Activated CD8-positive, alpha-beta T cell treated with anti-CD3 and anti-CD28 coated beads for 36 hours (primary cell): ENCODE results near the gene TRERF1. TPM values are rescaled to one million over a fixed set of nuclear protein-coding genes. Genes with fewer than 3 reads are reported as not detected.
A peak's percentile ranks its signal among the peaks of the same experiment; 100 is the strongest.

Experiments used
- ATAC-seq: fragments of 200-7000 bp; cut with Tn5 transposase; one replicate; pipeline ENCODE4 v1.10.0; 2021; ENCODE audit warnings: mild to moderate bottlenecking, moderate library complexity
- CTCF ChIA-PET: fragments of 350-600 bp; sonication (Branson Sonifier 250); formaldehyde crosslinking; loops from one replicate; lab custom pipeline; 2021; ENCODE audit warnings: antibody characterized with exemption; lab: Charles Lee
- POLR2A ChIA-PET: fragments of 350-600 bp; sonication (Branson Sonifier 250); formaldehyde crosslinking; loops from one replicate; lab custom pipeline; 2021; ENCODE audit warnings: antibody characterized with exemption; lab: Charles Lee
- DNase-seq: peaks from one replicate; pipeline ENCODE4 v3.0.0-alpha.2; 2020
- H3K27ac Mint-ChIP-seq: one replicate; pipeline ENCODE4 v1.8.0; 2021; ENCODE audit warnings: mild to moderate bottlenecking, mixed read lengths
- H3K27me3 Mint-ChIP-seq: one replicate; pipeline ENCODE4 v1.8.0; 2021; ENCODE audit warnings: mixed read lengths
- H3K36me3 Mint-ChIP-seq: one replicate; pipeline ENCODE4 v1.8.0; 2021; ENCODE audit warnings: low read depth, mixed read lengths
- H3K4me1 Mint-ChIP-seq: one replicate; pipeline ENCODE4 v1.8.0; 2021; ENCODE audit warnings: low read depth, mixed read lengths
- H3K4me3 Mint-ChIP-seq: one replicate; pipeline ENCODE4 v1.8.0; 2021; ENCODE audit warnings: mild to moderate bottlenecking, moderate library complexity, mixed read lengths
- H3K9me3 Mint-ChIP-seq: one replicate; pipeline ENCODE4 v1.8.0; 2021; ENCODE audit warnings: mixed read lengths
- intact Hi-C: fragments of 100-400 bp; cut with micrococcal nuclease; formaldehyde crosslinking; loops from one replicate; pipeline ENCODE4 v1.10.0; 2022
- total RNA-seq, 2 experiments: library from RNA; stranded (reverse); gene quantifications; one replicate each; pipeline ENCODE4 v1.2.3, GENCODE V29; 2021
- TF ChIP-seq, protein P1 (sequence below): fragments of 200-600 bp; IDR thresholded peaks from one replicate; pipeline ENCODE4 v1.8.0; 2022; ENCODE audit warnings: antibody characterized with exemption, mild to moderate bottlenecking

The TRERF1 gene
- total RNA-seq, 2 experiments from 2014 or later, result 6.5 to 6.9 TPM

DNA sequence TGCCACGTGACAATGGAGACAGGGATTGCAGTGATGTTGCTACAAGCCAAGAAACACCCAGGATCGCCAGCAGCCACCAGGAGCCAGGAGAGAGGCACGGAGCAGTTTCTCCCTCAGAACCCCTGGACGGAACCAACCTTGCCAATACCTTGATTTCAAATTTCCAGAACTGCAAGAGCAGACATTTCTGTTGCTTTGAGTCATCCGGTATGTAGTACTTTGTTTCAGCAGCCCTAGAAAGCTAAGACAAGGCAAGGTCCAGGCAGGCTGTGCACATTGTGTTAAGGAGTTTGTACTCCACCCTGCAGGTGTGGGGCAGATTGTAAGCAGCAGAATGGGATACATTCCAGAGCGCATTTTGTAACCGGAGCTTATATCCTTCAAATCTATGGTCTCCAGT is 48.3 kb downstream of the TRERF1 start:
- H3K4me1 Mint-ChIP-seq, result peaks cover 70% of the 10 kb centered on the region
- H3K4me3 Mint-ChIP-seq, result no peak overlapping the region
- no peaks in the 10 kb centered on the region for H3K27me3 Mint-ChIP-seq
- no peaks in the 10 kb centered on the region for H3K9me3 Mint-ChIP-seq
- ChIA-PET POLR2A (interaction anchor here (0.5 to 6.6 kb wide), 6 partner anchors 11 to 209 kb away, joined by 3 to 77 read pairs (median 4); no protein-coding TSS in a partner anchor), CTCF (interaction anchor here (1.0 to 3.6 kb wide), 10 partner anchors 13 to 189 kb away, joined by 3 to 15 read pairs (median 4); no protein-coding TSS in a partner anchor)
- no peak overlapping the region for H3K27ac Mint-ChIP-seq
- intact Hi-C loops, result no loop called here
- H3K36me3 Mint-ChIP-seq, result no peaks in the 10 kb centered on the region
- TF ChIP-seq, protein P1, sequence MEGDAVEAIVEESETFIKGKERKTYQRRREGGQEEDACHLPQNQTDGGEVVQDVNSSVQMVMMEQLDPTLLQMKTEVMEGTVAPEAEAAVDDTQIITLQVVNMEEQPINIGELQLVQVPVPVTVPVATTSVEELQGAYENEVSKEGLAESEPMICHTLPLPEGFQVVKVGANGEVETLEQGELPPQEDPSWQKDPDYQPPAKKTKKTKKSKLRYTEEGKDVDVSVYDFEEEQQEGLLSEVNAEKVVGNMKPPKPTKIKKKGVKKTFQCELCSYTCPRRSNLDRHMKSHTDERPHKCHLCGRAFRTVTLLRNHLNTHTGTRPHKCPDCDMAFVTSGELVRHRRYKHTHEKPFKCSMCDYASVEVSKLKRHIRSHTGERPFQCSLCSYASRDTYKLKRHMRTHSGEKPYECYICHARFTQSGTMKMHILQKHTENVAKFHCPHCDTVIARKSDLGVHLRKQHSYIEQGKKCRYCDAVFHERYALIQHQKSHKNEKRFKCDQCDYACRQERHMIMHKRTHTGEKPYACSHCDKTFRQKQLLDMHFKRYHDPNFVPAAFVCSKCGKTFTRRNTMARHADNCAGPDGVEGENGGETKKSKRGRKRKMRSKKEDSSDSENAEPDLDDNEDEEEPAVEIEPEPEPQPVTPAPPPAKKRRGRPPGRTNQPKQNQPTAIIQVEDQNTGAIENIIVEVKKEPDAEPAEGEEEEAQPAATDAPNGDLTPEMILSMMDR, result no peak
- DNase-seq, result no peak
- no peak for ATAC-seq

- TF ChIP-seq, protein P1, result no peak
- ChIA-PET CTCF (interaction anchor here (0.8 to 3.6 kb wide), 9 partner anchors 12 to 146 kb away, joined by 3 to 15 read pairs (median 3); partner anchors contain the start of gene TRERF1), POLR2A (interaction anchor here (0.8 to 6.6 kb wide), 10 partner anchors 9 to 62 kb away, joined by 3 to 77 read pairs (median 4); no protein-coding TSS in a partner anchor)
- H3K27me3 Mint-ChIP-seq, result no peaks in the 10 kb centered on the region
- H3K9me3 Mint-ChIP-seq, result no peaks in the 10 kb centered on the region
- intact Hi-C loops, result no loop called here
- DNase-seq, result peak; percentile 84
- no peaks in the 10 kb centered on the region for H3K36me3 Mint-ChIP-seq
- ATAC-seq, result peak; percentile 85
- H3K4me1 Mint-ChIP-seq, result peaks cover 69% of the 10 kb centered on the region
- peak overlapping the region; percentile 56 for H3K27ac Mint-ChIP-seq
- H3K4me3 Mint-ChIP-seq, result no peak overlapping the region
These were observed 49.5 kb downstream of the TRERF1 start for GRCh38 chr6:42402184-42402583.

DNA sequence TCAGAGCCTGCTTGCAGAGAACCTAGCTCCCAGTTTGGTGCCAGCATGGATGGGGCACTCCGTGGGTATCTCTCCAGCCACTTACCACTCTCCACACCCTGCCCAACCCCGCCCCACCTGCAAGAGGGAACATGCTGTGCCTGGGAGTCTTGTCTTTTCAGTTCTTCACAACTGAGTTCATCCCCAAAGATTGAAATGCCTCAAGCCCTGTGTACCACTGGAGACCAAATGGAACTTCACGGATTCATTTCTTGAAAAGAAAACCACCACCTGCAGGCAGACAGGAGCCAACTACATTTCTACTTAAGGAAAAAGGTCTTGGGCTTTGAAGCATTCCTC is 50.1 kb downstream of the TRERF1 start:
- H3K36me3 Mint-ChIP-seq, result no peaks in the 10 kb centered on the region
- POLR2A ChIA-PET, result interaction anchor here (1.3 to 6.6 kb wide), 6 partner anchors 9 to 62 kb away, joined by 3 to 77 read pairs (median 7); no protein-coding TSS in a partner anchor
- H3K4me1 Mint-ChIP-seq, result peaks cover 68% of the 10 kb centered on the region
- intact Hi-C loops, result no loop called here
- CTCF ChIA-PET, result interaction anchor here (1.0 kb wide), 1 partner anchor 49 kb away, joined by 3 read pairs; no protein-coding TSS in a partner anchor
- TF ChIP-seq, protein P1, result no peak
- H3K9me3 Mint-ChIP-seq, result no peaks in the 10 kb centered on the region
- ATAC-seq (no peak), DNase-seq (no peak)
- H3K4me3 Mint-ChIP-seq, result no peak overlapping the region
- no peaks in the 10 kb centered on the region for H3K27me3 Mint-ChIP-seq
- H3K27ac Mint-ChIP-seq, result no peak overlapping the region

DNA sequence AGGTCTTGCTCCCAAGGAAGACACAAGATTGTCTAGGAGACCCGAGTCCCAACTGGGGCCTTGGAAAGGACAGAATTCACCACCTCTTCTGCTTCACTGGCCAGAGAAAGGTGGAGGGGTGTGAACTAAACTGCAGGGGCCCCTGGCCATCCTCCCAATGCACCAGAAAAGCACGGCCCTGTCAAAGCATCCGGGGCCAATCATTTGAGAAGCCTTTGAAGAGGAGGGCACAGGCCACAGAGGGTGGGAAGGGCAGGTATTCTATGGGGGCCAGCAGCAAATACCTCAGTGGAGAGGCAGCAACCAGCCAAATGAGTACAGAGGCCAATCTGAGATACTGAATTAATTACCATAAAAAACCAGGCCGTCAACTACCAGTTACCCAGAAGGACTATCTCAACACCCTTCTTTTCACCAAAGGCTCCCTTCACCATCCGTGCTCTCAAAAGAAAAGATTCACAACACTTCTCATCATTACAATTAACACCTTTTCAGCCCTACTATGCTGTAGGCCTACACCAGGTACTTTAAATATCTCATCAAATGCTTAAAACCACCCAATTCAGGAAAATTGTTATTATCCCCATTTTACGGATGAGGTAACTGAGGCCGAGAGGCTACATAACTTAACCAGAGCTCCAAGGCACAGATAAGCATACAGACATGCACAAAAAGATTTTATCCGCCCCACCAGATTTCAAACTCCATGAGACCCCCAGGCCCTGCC is 50.7 kb downstream of the TRERF1 start:
- Mint-ChIP-seq H3K4me3 (no peak overlapping the region), H3K27me3 (no peaks in the 10 kb centered on the region), H3K27ac (no peak overlapping the region), H3K4me1 (peaks cover 67% of the 10 kb centered on the region), H3K36me3 (no peaks in the 10 kb centered on the region), H3K9me3 (no peaks in the 10 kb centered on the region)
- intact Hi-C loops, result no loop called here
- DNase-seq (no peak), ATAC-seq (no peak)
- POLR2A ChIA-PET, result interaction anchor here (1.0 to 6.6 kb wide), 3 partner anchors 10 to 11 kb away, joined by 4 to 77 read pairs (median 8); no protein-coding TSS in a partner anchor
- CTCF ChIA-PET, result interaction anchor here (1.0 kb wide), 1 partner anchor 50 kb away, joined by 3 read pairs; no protein-coding TSS in a partner anchor
- TF ChIP-seq, protein P1, result no peak
